IPS-15b (cell line): Measurements from ENCODE around the gene LIMS1.

ENCODE experiments used
- H3K27me3 ChIP-seq: one replicate; pipeline ENCODE4 v1.6.1; 2013; ENCODE audit warnings: low read length; ENCODE audit not compliant: control insufficient read depth, insufficient read depth
- H3K36me3 ChIP-seq: one replicate; pipeline ENCODE4 v1.6.1; 2013; ENCODE audit warnings: low read length; ENCODE audit not compliant: control insufficient read depth, insufficient read depth
- H3K4me1 ChIP-seq: one replicate; pipeline ENCODE4 v1.6.1; 2013; ENCODE audit warnings: mild to moderate bottlenecking, low read length; ENCODE audit not compliant: control insufficient read depth, insufficient read depth
- H3K4me3 ChIP-seq: one replicate; pipeline ENCODE4 v1.5.1; 2013; ENCODE audit warnings: low read depth, low read length
- H3K9ac ChIP-seq: one replicate; pipeline ENCODE4 v1.6.1; 2013; ENCODE audit warnings: low read depth, mild to moderate bottlenecking, low read length
- H3K9me3 ChIP-seq: one replicate; pipeline ENCODE4 v1.6.1; 2013; ENCODE audit warnings: mild to moderate bottlenecking, low read length; ENCODE audit not compliant: control insufficient read depth, insufficient read depth

LIMS1 gene

GRCh38 chr2:108611021-108611420 is 76.8 kb downstream of the LIMS1 start:
- no peaks in the 10 kb centered on the region for H3K36me3 ChIP-seq
- H3K9me3 ChIP-seq: no peaks in the 10 kb centered on the region
- no peaks in the 10 kb centered on the region for H3K27me3 ChIP-seq
- no peak overlapping the region for H3K9ac ChIP-seq
- H3K4me1 ChIP-seq: peaks cover 3% of the 10 kb centered on the region
- no peak overlapping the region for H3K4me3 ChIP-seq

- Histone ChIP-seq H3K9me3 (no peaks in the 10 kb centered on the region), H3K36me3 (no peaks in the 10 kb centered on the region), H3K4me3 (no peak overlapping the region), H3K27me3 (no peaks in the 10 kb centered on the region), H3K9ac (no peak overlapping the region), H3K4me1 (peaks cover 3% of the 10 kb centered on the region)
These were observed 77.9 kb downstream of the LIMS1 start for GRCh38 chr2:108612153-108612513.

- no peak overlapping the region for H3K9ac ChIP-seq
- H3K27me3 ChIP-seq: no peaks in the 10 kb centered on the region
- no peaks in the 10 kb centered on the region for H3K9me3 ChIP-seq
- no peaks in the 10 kb centered on the region for H3K36me3 ChIP-seq
- H3K4me3 ChIP-seq: no peak overlapping the region
- H3K4me1 ChIP-seq: peaks cover 3% of the 10 kb centered on the region
These were observed 78.4 kb downstream of the LIMS1 start for GRCh38 chr2:108612514-108613183.

GRCh38 chr2:108613261-108614042 is 79.2 kb downstream of the LIMS1 start:
- Histone ChIP-seq H3K27me3 (no peaks in the 10 kb centered on the region), H3K4me1 (peaks cover 3% of the 10 kb centered on the region), H3K9me3 (no peaks in the 10 kb centered on the region), H3K36me3 (no peaks in the 10 kb centered on the region), H3K4me3 (no peak overlapping the region), H3K9ac (no peak overlapping the region)

GRCh38 chr2:108614043-108614545 is 79.8 kb downstream of the LIMS1 start:
- H3K27me3 ChIP-seq: no peaks in the 10 kb centered on the region
- no peaks in the 10 kb centered on the region for H3K36me3 ChIP-seq
- no peak overlapping the region for H3K9ac ChIP-seq
- no peaks in the 10 kb centered on the region for H3K9me3 ChIP-seq
- H3K4me1 ChIP-seq: peaks cover 1% of the 10 kb centered on the region
- H3K4me3 ChIP-seq: no peak overlapping the region

- Histone ChIP-seq H3K36me3 (no peaks in the 10 kb centered on the region), H3K4me1 (peaks cover under 1% of the 10 kb centered on the region), H3K4me3 (no peak overlapping the region), H3K9me3 (no peaks in the 10 kb centered on the region), H3K9ac (no peak overlapping the region), H3K27me3 (no peaks in the 10 kb centered on the region)
These were observed 80.4 kb downstream of the LIMS1 start for GRCh38 chr2:108614659-108615058.

GRCh38 chr2:108615480-108616090 is 81.3 kb downstream of the LIMS1 start:
- H3K4me1 ChIP-seq: peaks cover 9% of the 10 kb centered on the region
- H3K9ac ChIP-seq: no peak overlapping the region
- no peak overlapping the region for H3K4me3 ChIP-seq
- no peaks in the 10 kb centered on the region for H3K9me3 ChIP-seq
- no peaks in the 10 kb centered on the region for H3K36me3 ChIP-seq
- no peaks in the 10 kb centered on the region for H3K27me3 ChIP-seq

- H3K9me3 ChIP-seq: no peaks in the 10 kb centered on the region
- H3K27me3 ChIP-seq: no peaks in the 10 kb centered on the region
- peaks cover 15% of the 10 kb centered on the region for H3K4me1 ChIP-seq
- no peaks in the 10 kb centered on the region for H3K36me3 ChIP-seq
- H3K9ac ChIP-seq: no peak overlapping the region
- H3K4me3 ChIP-seq: no peak overlapping the region
These were observed 82.0 kb downstream of the LIMS1 start for GRCh38 chr2:108616318-108616717.

- Histone ChIP-seq H3K9ac (no peak overlapping the region), H3K4me3 (no peak overlapping the region), H3K4me1 (peaks cover 19% of the 10 kb centered on the region), H3K9me3 (no peaks in the 10 kb centered on the region), H3K27me3 (no peaks in the 10 kb centered on the region), H3K36me3 (no peaks in the 10 kb centered on the region)
These were observed 82.5 kb downstream of the LIMS1 start for GRCh38 chr2:108616751-108617161.

- Histone ChIP-seq H3K4me3 (no peak overlapping the region), H3K36me3 (no peaks in the 10 kb centered on the region), H3K9ac (no peak overlapping the region), H3K9me3 (no peaks in the 10 kb centered on the region), H3K4me1 (peaks cover 25% of the 10 kb centered on the region), H3K27me3 (no peaks in the 10 kb centered on the region)
These were observed 83.3 kb downstream of the LIMS1 start for GRCh38 chr2:108617617-108618016.

GRCh38 chr2:108619925-108620620 is 85.8 kb downstream of the LIMS1 start:
- no peak overlapping the region for H3K9ac ChIP-seq
- no peaks in the 10 kb centered on the region for H3K9me3 ChIP-seq
- no peaks in the 10 kb centered on the region for H3K36me3 ChIP-seq
- H3K4me1 ChIP-seq: peaks cover 30% of the 10 kb centered on the region
- no peak overlapping the region for H3K4me3 ChIP-seq
- no peaks in the 10 kb centered on the region for H3K27me3 ChIP-seq
